ENCODE data around the gene IL4R. TPM values are rescaled to one million over a fixed set of nuclear protein-coding genes. Genes with fewer than 3 reads are reported as not detected.

The IL4R gene
- total RNA-seq, 4 donors from 2014 or later = 84.9 to 97.9 (median 89.8) TPM

- Histone ChIP-seq H3K4me3 (peak overlapping the region; percentile 9 to 98 (median 55)), H3K27ac (peak overlapping the region; percentile 97 to 100 (median 99)), H3K9me3 (no peaks in the 10 kb centered on the region), H3K4me1 (peaks cover 78 to 93% (median 79%) of the 10 kb centered on the region in 3 donors), H3K27me3 (no peaks in the 10 kb centered on the region), H3K36me3 (peaks cover 0 to 7% (median 0%) of the 10 kb centered on the region in 3 donors)
- WGBS, 2 donors = 18 to 28% methylated on average over 6 to 11 of the region's 18 CpGs
- no peak for DNase-seq
- TF ChIP-seq POLR2A (IDR thresholded peaks at IDR 0.05) = no peak
- TF ChIP-seq, protein P1, sequence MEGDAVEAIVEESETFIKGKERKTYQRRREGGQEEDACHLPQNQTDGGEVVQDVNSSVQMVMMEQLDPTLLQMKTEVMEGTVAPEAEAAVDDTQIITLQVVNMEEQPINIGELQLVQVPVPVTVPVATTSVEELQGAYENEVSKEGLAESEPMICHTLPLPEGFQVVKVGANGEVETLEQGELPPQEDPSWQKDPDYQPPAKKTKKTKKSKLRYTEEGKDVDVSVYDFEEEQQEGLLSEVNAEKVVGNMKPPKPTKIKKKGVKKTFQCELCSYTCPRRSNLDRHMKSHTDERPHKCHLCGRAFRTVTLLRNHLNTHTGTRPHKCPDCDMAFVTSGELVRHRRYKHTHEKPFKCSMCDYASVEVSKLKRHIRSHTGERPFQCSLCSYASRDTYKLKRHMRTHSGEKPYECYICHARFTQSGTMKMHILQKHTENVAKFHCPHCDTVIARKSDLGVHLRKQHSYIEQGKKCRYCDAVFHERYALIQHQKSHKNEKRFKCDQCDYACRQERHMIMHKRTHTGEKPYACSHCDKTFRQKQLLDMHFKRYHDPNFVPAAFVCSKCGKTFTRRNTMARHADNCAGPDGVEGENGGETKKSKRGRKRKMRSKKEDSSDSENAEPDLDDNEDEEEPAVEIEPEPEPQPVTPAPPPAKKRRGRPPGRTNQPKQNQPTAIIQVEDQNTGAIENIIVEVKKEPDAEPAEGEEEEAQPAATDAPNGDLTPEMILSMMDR (IDR thresholded peaks at IDR 0.05) = no peak
- intact Hi-C loops (cut with DNase I) = no loop called here
These were observed 4.8 kb downstream of the IL4R start for GRCh38 chr16:27318392-27319256.

DNA sequence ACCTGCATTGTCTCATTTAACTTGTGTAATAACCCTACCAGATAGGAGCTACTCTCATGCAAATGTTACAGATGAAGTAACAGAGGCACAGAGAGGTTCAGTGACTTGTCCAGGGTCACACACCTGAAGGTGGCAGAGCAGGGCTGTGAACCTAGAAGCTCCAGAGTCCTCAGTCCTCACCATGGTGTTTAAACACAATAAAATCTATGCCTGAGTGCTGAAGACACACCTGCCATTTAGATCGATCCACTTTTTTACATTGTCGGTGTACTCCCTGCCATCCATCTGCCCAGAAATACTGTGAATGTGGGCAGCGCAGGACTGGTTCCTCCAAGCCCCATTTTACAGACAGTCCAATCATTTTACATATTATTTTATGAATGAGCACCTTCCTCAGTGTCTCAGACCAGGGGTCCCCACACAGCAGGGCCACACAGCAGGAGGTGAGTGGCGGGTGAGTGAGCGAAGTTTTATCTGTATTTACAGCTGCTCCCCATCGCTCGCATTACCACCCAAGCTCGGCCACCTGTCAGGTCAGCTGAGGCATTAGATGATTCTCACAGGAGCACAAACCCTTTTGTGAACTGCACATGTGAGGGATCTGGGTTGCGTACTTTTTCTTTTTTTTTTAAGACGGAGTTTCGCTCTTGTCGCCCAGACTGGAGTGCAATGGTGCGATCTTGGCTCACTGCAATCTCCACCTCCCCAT lies 5.6 kb downstream of the IL4R start:
- DNase-seq = no peak
- WGBS, 2 donors = 82 to 89% methylated on average over 13 of the region's 13 CpGs
- Histone ChIP-seq H3K27ac (peak overlapping the region; percentile 97 to 100 (median 99)), H3K36me3 (peaks cover 0 to 7% (median 0%) of the 10 kb centered on the region in 3 donors), H3K4me3 (peak overlapping the region in 1 of 4 donors; percentile 83), H3K4me1 (peaks cover 82 to 100% (median 87%) of the 10 kb centered on the region in 3 donors), H3K9me3 (no peaks in the 10 kb centered on the region), H3K27me3 (no peaks in the 10 kb centered on the region)
- TF ChIP-seq, protein P1 (IDR thresholded peaks at IDR 0.05) = no peak
- no peak for TF ChIP-seq POLR2A (IDR thresholded peaks at IDR 0.05)
- intact Hi-C loops (cut with DNase I) = no loop called here

- WGBS, 2 donors = 41 to 62% methylated on average over 6 to 11 of the region's 12 CpGs
- Histone ChIP-seq H3K36me3 (peaks cover 0 to 7% (median 0%) of the 10 kb centered on the region in 3 donors), H3K27ac (peak overlapping the region; percentile 97 to 100 (median 99)), H3K4me3 (peak overlapping the region in 1 of 4 donors; percentile 7), H3K4me1 (peaks cover 83 to 100% (median 92%) of the 10 kb centered on the region in 3 donors), H3K9me3 (no peaks in the 10 kb centered on the region), H3K27me3 (no peaks in the 10 kb centered on the region)
- no peak for DNase-seq
- intact Hi-C loops (cut with DNase I) = no loop called here
- TF ChIP-seq, protein P1 (IDR thresholded peaks at IDR 0.05) = no peak
- no peak for TF ChIP-seq POLR2A (IDR thresholded peaks at IDR 0.05)
These were observed 6.7 kb downstream of the IL4R start for GRCh38 chr16:27320261-27321012.

DNA sequence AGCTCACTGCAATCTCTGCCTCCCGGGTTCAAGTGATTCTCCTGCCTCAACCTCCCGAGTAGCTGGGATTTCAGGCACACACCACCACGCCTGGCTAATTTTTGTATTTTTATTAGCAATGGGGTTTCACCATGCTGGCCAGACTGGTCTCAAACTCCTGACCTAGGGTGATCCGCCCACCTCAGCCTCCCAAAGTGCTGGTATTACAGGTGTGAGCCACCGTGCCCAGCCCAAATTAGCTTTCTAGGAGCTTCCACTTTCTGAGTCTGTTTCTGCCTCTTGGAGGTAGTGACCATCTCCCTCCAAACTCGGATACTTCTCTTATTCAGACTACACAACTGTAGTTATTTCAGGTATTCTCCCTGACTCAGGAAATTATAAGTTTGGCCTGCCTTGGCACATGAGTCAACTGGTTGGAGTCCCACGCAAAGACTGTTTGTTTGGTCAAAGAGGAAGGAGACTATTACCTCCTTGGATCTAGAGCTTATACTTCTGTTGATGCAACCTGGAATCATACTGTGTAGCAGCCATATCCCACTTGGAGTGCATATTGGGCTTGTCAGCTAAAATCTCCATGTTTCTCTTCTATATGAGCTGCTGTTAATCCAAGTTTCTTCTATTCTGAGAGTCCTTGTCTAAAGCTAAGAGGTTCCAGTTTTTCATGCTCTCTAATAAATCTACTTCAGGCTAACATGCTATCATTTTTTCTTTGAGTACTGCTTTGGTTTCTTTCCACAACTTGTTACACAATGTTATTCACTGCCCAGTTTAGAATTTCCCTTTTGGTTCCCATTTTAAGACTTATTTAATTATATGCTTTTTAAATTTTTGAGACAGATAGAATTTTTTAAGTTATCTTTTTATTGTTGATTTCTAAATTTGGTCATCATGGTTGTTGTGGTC lies 7.5 kb downstream of the IL4R start:
- Histone ChIP-seq H3K27me3 (no peaks in the 10 kb centered on the region), H3K4me1 (peaks cover 81 to 100% (median 97%) of the 10 kb centered on the region in 3 donors), H3K27ac (peak overlapping the region; percentile 97 to 100 (median 99)), H3K4me3 (peak overlapping the region in 1 of 4 donors; percentile 12), H3K36me3 (peaks cover 0 to 7% (median 0%) of the 10 kb centered on the region in 3 donors), H3K9me3 (no peaks in the 10 kb centered on the region)
- no peak for TF ChIP-seq POLR2A (IDR thresholded peaks at IDR 0.05)
- TF ChIP-seq, protein P1 (IDR thresholded peaks at IDR 0.05) = no peak
- WGBS, 2 donors = 37 to 54% methylated on average over 7 of the region's 7 CpGs
- intact Hi-C loops (cut with DNase I) = no loop called here
- DNase-seq = no peak
